ENCODE results near the gene NUDT8. TPM values are rescaled to one million over a fixed set of nuclear protein-coding genes. Genes with fewer than 3 reads are reported as not detected.

The NUDT8 gene
- total and polyA plus RNA-seq, 4 donors = 2.6 to 6.8 (median 6.4) TPM

DNA sequence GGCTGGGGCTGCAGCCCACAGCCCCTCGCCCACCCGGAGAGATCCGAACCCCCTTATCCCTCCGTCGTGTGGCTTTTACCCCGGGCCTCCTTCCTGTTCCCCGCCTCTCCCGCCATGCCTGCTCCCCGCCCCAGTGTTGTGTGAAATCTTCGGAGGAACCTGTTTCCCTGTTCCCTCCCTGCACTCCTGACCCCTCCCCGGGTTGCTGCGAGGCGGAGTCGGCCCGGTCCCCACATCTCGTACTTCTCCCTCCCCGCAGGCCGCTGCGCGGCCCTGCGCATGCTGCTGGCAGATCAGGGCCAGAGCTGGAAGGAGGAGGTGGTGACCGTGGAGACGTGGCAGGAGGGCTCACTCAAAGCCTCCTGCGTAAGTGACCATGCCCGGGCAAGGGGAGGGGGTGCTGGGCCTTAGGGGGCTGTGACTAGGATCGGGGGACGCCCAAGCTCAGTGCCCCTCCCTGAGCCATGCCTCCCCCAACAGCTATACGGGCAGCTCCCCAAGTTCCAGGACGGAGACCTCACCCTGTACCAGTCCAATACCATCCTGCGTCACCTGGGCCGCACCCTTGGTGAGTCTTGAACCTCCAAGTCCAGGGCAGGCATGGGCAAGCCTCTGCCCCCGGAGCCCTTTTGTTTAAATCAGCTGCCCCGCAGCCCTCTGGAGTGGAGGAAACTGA, 45.4 kb downstream of the NUDT8 start:
- Histone ChIP-seq H3K27me3 (ENCODE audit: control insufficient read depth, insufficient read depth, low read length) (peaks cover 24% of the 10 kb centered on the region), H3K9me3 (ENCODE audit: control insufficient read depth, insufficient read depth, low read length) (no peaks in the 10 kb centered on the region), H3K4me3 (ENCODE audit: low read depth, low read length) (peak overlapping the region; percentile 78), H3K4me1 (ENCODE audit: control insufficient read depth, insufficient read depth, low read length) (peaks cover 33% of the 10 kb centered on the region), H3K27ac (ENCODE audit: low read depth, low read length) (peak overlapping the region; percentile 84), H3K36me3 (ENCODE audit: control insufficient read depth, insufficient read depth, low read length) (peaks cover 22% of the 10 kb centered on the region)
- DNase-seq (ENCODE audit: low read depth in 4 of 6, low spot score in 6 of 6) = peak in 3 of 6 donors; percentile 23 to 74 (median 74)
- 17% methylated on average over 28 of the region's 33 CpGs for WGBS (ENCODE audit: insufficient coverage)

DNA sequence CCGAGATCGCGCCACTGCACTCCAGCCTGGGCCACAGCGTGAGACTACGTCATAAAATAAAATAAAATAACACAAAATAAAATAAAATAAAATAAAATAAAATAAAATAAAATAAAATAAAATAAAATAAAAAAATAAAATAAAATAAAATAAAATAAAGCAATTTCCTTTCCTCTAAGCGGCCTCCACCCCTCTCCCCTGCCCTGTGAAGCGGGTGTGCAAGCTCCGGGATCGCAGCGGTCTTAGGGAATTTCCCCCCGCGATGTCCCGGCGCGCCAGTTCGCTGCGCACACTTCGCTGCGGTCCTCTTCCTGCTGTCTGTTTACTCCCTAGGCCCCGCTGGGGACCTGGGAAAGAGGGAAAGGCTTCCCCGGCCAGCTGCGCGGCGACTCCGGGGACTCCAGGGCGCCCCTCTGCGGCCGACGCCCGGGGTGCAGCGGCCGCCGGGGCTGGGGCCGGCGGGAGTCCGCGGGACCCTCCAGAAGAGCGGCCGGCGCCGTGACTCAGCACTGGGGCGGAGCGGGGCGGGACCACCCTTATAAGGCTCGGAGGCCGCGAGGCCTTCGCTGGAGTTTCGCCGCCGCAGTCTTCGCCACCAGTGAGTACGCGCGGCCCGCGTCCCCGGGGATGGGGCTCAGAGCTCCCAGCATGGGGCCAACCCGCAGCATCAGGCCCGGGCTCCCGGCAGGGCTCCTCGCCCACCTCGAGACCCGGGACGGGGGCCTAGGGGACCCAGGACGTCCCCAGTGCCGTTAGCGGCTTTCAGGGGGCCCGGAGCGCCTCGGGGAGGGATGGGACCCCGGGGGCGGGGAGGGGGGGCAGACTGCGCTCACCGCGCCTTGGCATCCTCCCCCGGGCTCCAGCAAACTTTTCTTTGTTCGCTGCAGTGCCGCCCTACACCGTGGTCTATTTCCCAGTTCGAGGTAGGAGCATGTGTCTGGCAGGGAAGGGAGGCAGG, 46.2 kb downstream of the NUDT8 start, which contains the start of gene GSTP1:
TSS of gene GSTP1 (plus strand) at position 566 of the 958 bp plus-strand sequence. CDS start at position 598, 32 bp downstream.
- Histone ChIP-seq H3K4me1 (ENCODE audit: control insufficient read depth, insufficient read depth, low read length) (peaks cover 33% of the 10 kb centered on the region), H3K4me3 (ENCODE audit: low read depth, low read length) (peak within 1 kb of the TSS; percentile 78), H3K27me3 (ENCODE audit: control insufficient read depth, insufficient read depth, low read length) (peaks cover 25% of the 10 kb centered on the region), H3K9me3 (ENCODE audit: control insufficient read depth, insufficient read depth, low read length) (no peaks in the 10 kb centered on the region), H3K27ac (ENCODE audit: low read depth, low read length) (peak within 1 kb of the TSS; percentile 84), H3K36me3 (ENCODE audit: control insufficient read depth, insufficient read depth, low read length) (peaks cover 22% of the 10 kb centered on the region)
- WGBS (ENCODE audit: insufficient coverage) = 0% methylated on average over 71 of the region's 81 CpGs
- peak; percentile 62 to 96 (median 78) for DNase-seq (ENCODE audit: low read depth in 4 of 6, low spot score in 6 of 6)

DNA sequence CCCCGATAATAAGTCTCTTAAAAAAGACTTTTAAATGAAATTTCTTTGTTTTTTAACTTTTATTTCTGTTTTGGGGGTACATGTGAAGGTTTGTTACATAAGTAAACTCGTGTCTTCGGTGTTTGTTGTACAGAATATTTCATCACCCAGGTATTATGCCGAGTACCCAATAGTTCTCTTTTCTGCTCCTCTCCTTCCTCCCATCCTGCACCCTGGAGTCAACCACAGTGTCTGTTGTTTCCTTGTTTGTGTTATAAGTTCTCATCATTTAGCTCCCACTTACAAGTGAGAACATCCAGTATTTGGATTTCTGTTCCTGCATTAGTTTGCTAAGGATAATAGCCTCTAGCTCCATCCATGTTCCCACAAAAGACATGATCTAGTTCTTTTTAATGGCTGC, 47.7 kb downstream of the NUDT8 start:
- WGBS (ENCODE audit: insufficient coverage) = no CpG with 5 or more reads among the region's 4 CpGs
- peaks cover 22% of the 10 kb centered on the region for H3K36me3 ChIP-seq (ENCODE audit: control insufficient read depth, insufficient read depth, low read length)
- no peak overlapping the region for H3K27ac ChIP-seq (ENCODE audit: low read depth, low read length)
- no peak for DNase-seq (ENCODE audit: low read depth in 4 of 6, low spot score in 6 of 6)
- peaks cover 33% of the 10 kb centered on the region for H3K4me1 ChIP-seq (ENCODE audit: control insufficient read depth, insufficient read depth, low read length)
- no peaks in the 10 kb centered on the region for H3K9me3 ChIP-seq (ENCODE audit: control insufficient read depth, insufficient read depth, low read length)
- peaks cover 27% of the 10 kb centered on the region for H3K27me3 ChIP-seq (ENCODE audit: control insufficient read depth, insufficient read depth, low read length)
- H3K4me3 ChIP-seq (ENCODE audit: low read depth, low read length) = no peak overlapping the region

DNA sequence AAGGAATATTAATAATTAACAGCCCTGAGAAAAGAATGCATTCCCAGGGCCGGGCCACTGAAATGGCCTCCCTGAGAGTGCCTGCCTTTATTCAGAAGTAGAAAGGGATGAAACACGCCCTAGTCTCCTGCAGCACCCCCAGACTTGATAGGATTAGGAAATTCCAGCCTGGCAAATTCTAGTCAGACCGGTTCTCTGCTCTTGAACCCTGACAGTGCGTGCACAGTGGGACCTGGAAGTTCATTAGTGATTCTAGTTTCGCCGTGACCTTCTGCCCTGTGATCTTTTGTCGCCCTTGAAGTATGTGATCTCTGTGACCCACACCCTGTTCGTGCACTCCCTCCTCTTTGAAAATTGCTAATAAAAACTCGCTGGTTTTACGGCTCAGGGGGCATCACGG, 48.3 kb downstream of the NUDT8 start:
- Histone ChIP-seq H3K27me3 (ENCODE audit: control insufficient read depth, insufficient read depth, low read length) (peaks cover 27% of the 10 kb centered on the region), H3K9me3 (ENCODE audit: control insufficient read depth, insufficient read depth, low read length) (no peaks in the 10 kb centered on the region), H3K4me3 (ENCODE audit: low read depth, low read length) (no peak overlapping the region), H3K4me1 (ENCODE audit: control insufficient read depth, insufficient read depth, low read length) (peaks cover 32% of the 10 kb centered on the region), H3K36me3 (ENCODE audit: control insufficient read depth, insufficient read depth, low read length) (peaks cover 20% of the 10 kb centered on the region), H3K27ac (ENCODE audit: low read depth, low read length) (no peak overlapping the region)
- no peak for DNase-seq (ENCODE audit: low read depth in 4 of 6, low spot score in 6 of 6)
- 23% methylated on average over 11 of the region's 11 CpGs for WGBS (ENCODE audit: insufficient coverage)

DNA sequence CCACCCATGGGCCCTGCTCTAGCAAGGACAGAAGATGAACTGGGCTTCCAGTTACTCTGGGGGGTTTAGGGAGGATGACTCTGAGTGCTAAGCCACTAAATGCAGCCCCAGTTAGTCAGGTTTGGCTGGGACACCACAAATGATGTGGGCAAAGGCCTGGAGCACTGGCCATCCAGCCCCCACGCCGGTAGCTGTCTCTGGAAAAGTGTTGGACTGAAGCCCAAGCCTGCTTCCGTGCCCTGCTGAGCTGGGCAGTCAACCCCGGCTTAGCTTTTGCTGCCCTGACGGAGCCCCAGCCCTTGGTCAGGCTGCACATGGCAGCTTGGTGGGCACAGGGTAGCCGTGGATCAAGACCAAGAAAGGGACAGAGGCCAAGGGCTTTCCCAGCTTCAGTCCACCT, 51.8 kb downstream of the NUDT8 start:
- no peaks in the 10 kb centered on the region for H3K9me3 ChIP-seq (ENCODE audit: control insufficient read depth, insufficient read depth, low read length)
- 87% methylated on average over 6 of the region's 6 CpGs for WGBS (ENCODE audit: insufficient coverage)
- no peak overlapping the region for H3K27ac ChIP-seq (ENCODE audit: low read depth, low read length)
- H3K27me3 ChIP-seq (ENCODE audit: control insufficient read depth, insufficient read depth, low read length) = peaks cover 27% of the 10 kb centered on the region
- no peak for DNase-seq (ENCODE audit: low read depth in 4 of 6, low spot score in 6 of 6)
- H3K4me1 ChIP-seq (ENCODE audit: control insufficient read depth, insufficient read depth, low read length) = peaks cover 6% of the 10 kb centered on the region
- no peak overlapping the region for H3K4me3 ChIP-seq (ENCODE audit: low read depth, low read length)
- no peaks in the 10 kb centered on the region for H3K36me3 ChIP-seq (ENCODE audit: control insufficient read depth, insufficient read depth, low read length)

Small RNAs within 50 kb of the gene (small RNA-seq; reads per million reads assigned to genes)
- not detected for gene AP003385.3 (ENCODE audit: low replicate concordance)

Other genes starting within 250 kb of the NUDT8 start
- gene RAD9A, start 238.0 kb downstream of the NUDT8 start, total RNA-seq = 10 to 100 TPM; 10.4 to 20.9 TPM
- 10 to 100 TPM; 31.4 to 43.5 TPM for gene RAD9A, start 238.0 kb downstream of the NUDT8 start, polyA plus RNA-seq (ENCODE audit: insufficient read length in 2 of 2)
- gene PPP1CA, start 228.1 kb downstream of the NUDT8 start, total RNA-seq = 100 to 1,000 TPM in 1 of 2 donors, 10 to 100 TPM in 1; 81.2 to 130 TPM
- 100 to 1,000 TPM; 115 to 119 TPM for gene PPP1CA, start 228.1 kb downstream of the NUDT8 start, polyA plus RNA-seq (ENCODE audit: insufficient read length in 2 of 2)
- 1 to 10 TPM in 1 of 2 donors, under 1 TPM in 1; 0.83 to 1.9 TPM for gene TBC1D10C, start 225.9 kb downstream of the NUDT8 start, total RNA-seq
- gene TBC1D10C, start 225.9 kb downstream of the NUDT8 start, polyA plus RNA-seq (ENCODE audit: insufficient read length in 2 of 2) = 1 to 10 TPM; 2.1 to 5.7 TPM
- gene CARNS1, start 214.3 kb downstream of the NUDT8 start, total RNA-seq = 10 to 100 TPM in 1 of 2 donors, 1 to 10 TPM in 1; 8.6 to 17.1 TPM
- 10 to 100 TPM; 34.2 to 38.6 TPM for gene CARNS1, start 214.3 kb downstream of the NUDT8 start, polyA plus RNA-seq (ENCODE audit: insufficient read length in 2 of 2)
- 10 to 100 TPM; 14.2 to 35.4 TPM for gene RPS6KB2, start 201.4 kb downstream of the NUDT8 start, total RNA-seq
- gene RPS6KB2, start 201.4 kb downstream of the NUDT8 start, polyA plus RNA-seq (ENCODE audit: insufficient read length in 2 of 2) = 10 to 100 TPM; 38.3 to 46.7 TPM
- 1 to 10 TPM in 1 of 2 donors, under 1 TPM in 1; 0.40 to 1.6 TPM for gene PTPRCAP, start 192.3 kb downstream of the NUDT8 start, total RNA-seq
- 1 to 10 TPM; 1.9 to 3.0 TPM for gene PTPRCAP, start 192.3 kb downstream of the NUDT8 start, polyA plus RNA-seq (ENCODE audit: insufficient read length in 2 of 2)
- 10 to 100 TPM; 27.8 to 64.1 TPM for gene CORO1B, start 186.5 kb downstream of the NUDT8 start, total RNA-seq
- 10 to 100 TPM; 57.7 to 58.2 TPM for gene CORO1B, start 186.5 kb downstream of the NUDT8 start, polyA plus RNA-seq (ENCODE audit: insufficient read length in 2 of 2)
- not detected for gene GPR152, start 177.2 kb downstream of the NUDT8 start, total RNA-seq
- not detected for gene GPR152, start 177.2 kb downstream of the NUDT8 start, polyA plus RNA-seq (ENCODE audit: insufficient read length in 2 of 2)
- gene CABP4, start 174.6 kb downstream of the NUDT8 start, total RNA-seq = under 1 TPM; 0.30 to 0.39 TPM
- gene CABP4, start 174.6 kb downstream of the NUDT8 start, polyA plus RNA-seq (ENCODE audit: insufficient read length in 2 of 2) = under 1 TPM; 0.53 to 0.67 TPM
- 10 to 100 TPM; 14.9 to 19.7 TPM for gene TMEM134, start 160.7 kb downstream of the NUDT8 start, total RNA-seq
- gene TMEM134, start 160.7 kb downstream of the NUDT8 start, polyA plus RNA-seq (ENCODE audit: insufficient read length in 2 of 2) = 10 to 100 TPM; 48.8 to 69.0 TPM
- gene AIP, start 146.9 kb downstream of the NUDT8 start, total RNA-seq = 10 to 100 TPM; 47.0 to 77.4 TPM
- gene AIP, start 146.9 kb downstream of the NUDT8 start, polyA plus RNA-seq (ENCODE audit: insufficient read length in 2 of 2) = 10 to 100 TPM; 64.5 to 65.7 TPM
- 10 to 100 TPM; 34.0 to 48.6 TPM for gene PITPNM1, start 124.6 kb downstream of the NUDT8 start, total RNA-seq
- gene PITPNM1, start 124.6 kb downstream of the NUDT8 start, polyA plus RNA-seq (ENCODE audit: insufficient read length in 2 of 2) = 100 to 1,000 TPM; 101 to 118 TPM
- gene CDK2AP2, start 121.8 kb downstream of the NUDT8 start, total RNA-seq = 10 to 100 TPM in 1 of 2 donors, 1 to 10 TPM in 1; 8.7 to 27.5 TPM
- 10 to 100 TPM; 51.1 to 53.2 TPM for gene CDK2AP2, start 121.8 kb downstream of the NUDT8 start, polyA plus RNA-seq (ENCODE audit: insufficient read length in 2 of 2)
- under 1 TPM in 1 of 2 donors, not detected in 1; 0.22 TPM for gene CABP2, start 106.5 kb downstream of the NUDT8 start, total RNA-seq
- not detected for gene CABP2, start 106.5 kb downstream of the NUDT8 start, polyA plus RNA-seq (ENCODE audit: insufficient read length in 2 of 2)
- 100 to 1,000 TPM; 241 to 756 TPM for gene GSTP1, start 46.1 kb downstream of the NUDT8 start, total RNA-seq
- gene GSTP1, start 46.1 kb downstream of the NUDT8 start, polyA plus RNA-seq (ENCODE audit: insufficient read length in 2 of 2) = 100 to 1,000 TPM; 445 to 502 TPM
- gene NDUFV1, start 23.0 kb downstream of the NUDT8 start, total RNA-seq = 100 to 1,000 TPM; 144 to 219 TPM
- gene NDUFV1, start 23.0 kb downstream of the NUDT8 start, polyA plus RNA-seq (ENCODE audit: insufficient read length in 2 of 2) = 100 to 1,000 TPM; 243 to 292 TPM
- gene TBX10, start 9.8 kb upstream of the NUDT8 start, total RNA-seq = not detected
- not detected for gene TBX10, start 9.8 kb upstream of the NUDT8 start, polyA plus RNA-seq (ENCODE audit: insufficient read length in 2 of 2)
- gene ACY3, start 20.8 kb upstream of the NUDT8 start, total RNA-seq = 1 to 10 TPM in 1 of 2 donors, under 1 TPM in 1; 0.79 to 3.5 TPM
- gene ACY3, start 20.8 kb upstream of the NUDT8 start, polyA plus RNA-seq (ENCODE audit: insufficient read length in 2 of 2) = 1 to 10 TPM; 2.3 to 6.0 TPM
- gene ALDH3B2, start 44.7 kb upstream of the NUDT8 start, total RNA-seq = not detected
- not detected for gene ALDH3B2, start 44.7 kb upstream of the NUDT8 start, polyA plus RNA-seq (ENCODE audit: insufficient read length in 2 of 2)

Data from spinal cord (tissue), 10 donors.